Thyroid gland (tissue), 4 donors: ENCODE data around the gene CDK5RAP2.

Source experiments
- CTCF ChIP-seq, 6 experiments: fragments of 200-600 bp in 3 of 6; fragments of 450-650 bp in 3 of 6; sonication (generic) in 3 of 6; IDR thresholded peaks; one replicate each; pipeline ENCODE4 v1.5.1; 2016 to 2019; ENCODE audit warnings: antibody characterized with exemption in 6 of 6, mild to moderate bottlenecking in 2 of 6, inconsistent platforms in 1 of 6, moderate library complexity in 1 of 6
- POLR2A ChIP-seq, 2 donors: fragments of 450-650 bp; IDR thresholded peaks; one replicate each; pipeline ENCODE4 v1.6.1; 2017; ENCODE audit warnings: antibody characterized with exemption in 2 of 2, mild to moderate bottlenecking in 2 of 2, moderate library complexity in 1 of 2

GRCh38 chr9:120405860-120406259 is 174.1 kb downstream of the CDK5RAP2 start:
- TF ChIP-seq CTCF (IDR thresholded peaks at IDR 0.05) = no peak
- TF ChIP-seq POLR2A (IDR thresholded peaks at IDR 0.05) = no peak
